ENCODE measurements around the gene AMOTL1. TPM values are rescaled to one million over a fixed set of nuclear protein-coding genes. Genes with fewer than 3 reads are reported as not detected.

The AMOTL1 gene
- total and polyA plus RNA-seq, 2 donors (not counting 3 experiments of a cell fraction or from before 2014, with no cell fraction given) = 12.5 to 37.8 TPM

DNA sequence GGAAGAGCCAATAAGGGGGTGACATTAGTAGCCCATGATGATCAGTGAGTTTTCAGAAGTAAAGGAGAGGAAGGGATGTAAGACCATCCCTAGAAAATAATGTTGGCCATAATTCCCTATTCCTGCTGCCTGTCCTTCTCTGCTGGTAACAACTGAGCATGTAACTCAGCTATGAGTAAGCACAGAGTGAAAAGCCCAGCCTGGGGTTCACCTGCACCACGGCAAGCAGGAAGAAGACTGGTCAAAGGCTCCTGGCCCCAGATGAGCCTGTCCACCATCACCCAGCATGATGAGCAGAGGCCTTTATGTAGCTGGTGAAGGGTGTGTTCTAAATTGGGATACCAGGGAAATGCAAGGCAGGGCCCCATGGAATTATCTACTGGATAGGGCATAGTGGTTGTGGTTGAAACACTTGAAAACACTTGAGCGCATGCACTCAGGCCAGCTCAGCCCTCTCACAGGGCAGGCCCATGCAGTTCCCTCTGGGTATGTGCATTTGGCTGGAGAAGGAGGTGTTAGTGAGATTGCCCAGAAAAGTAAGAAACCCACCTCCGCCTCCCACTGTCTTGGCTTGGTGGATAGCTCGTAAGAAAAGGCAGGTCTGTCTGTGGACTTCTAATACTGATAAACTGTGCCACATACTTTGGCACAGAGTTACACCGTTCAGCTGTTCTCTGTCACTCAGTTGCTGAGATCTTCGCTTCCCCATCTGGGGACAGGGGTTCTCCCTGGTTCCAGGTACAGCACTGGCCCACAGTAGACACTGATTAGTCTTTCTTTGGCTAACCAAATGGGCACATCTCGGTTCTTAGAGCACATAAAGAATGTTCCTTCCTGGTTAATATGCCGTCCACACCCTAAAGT lies 86.8 kb downstream of the AMOTL1 start:
- CTCF ChIA-PET = interaction anchor here (1.1 kb wide), 1 partner anchor 232 kb away, joined by 3 read pairs; no protein-coding TSS in a partner anchor
- dilution Hi-C loops (cut with MboI; ENCODE audit: extremely low pct_ligation_motif_present, low sequenced_read_pairs) (no loop called here), intact Hi-C loops (cut with micrococcal nuclease) (no loop called here)
- no peak for FAIRE-seq
- no peak overlapping the region for H3K9ac ChIP-seq (replicated peaks; ENCODE audit: extremely low read depth, insufficient read depth, low read length)
- H3K4me3 ChIP-seq (replicated peaks in 1 of 3; ENCODE audit: insufficient read depth in 1 of 3, low read depth in 1 of 3, low read length in 3 of 3) = no peak overlapping the region
- H4K20me1 ChIP-seq (replicated peaks; ENCODE audit: control insufficient read depth, extremely low read depth, insufficient read depth, low read length) = no peaks in the 10 kb centered on the region
- no peaks in the 10 kb centered on the region for H3K27me3 ChIP-seq (ENCODE audit: control insufficient read depth in 2 of 2, insufficient read depth in 2 of 2, low read length in 2 of 2)
- no peaks in the 10 kb centered on the region for H3K9me1 ChIP-seq (replicated peaks; ENCODE audit: control insufficient read depth, extremely low read depth, insufficient read depth, low read length)
- H3K36me3 ChIP-seq (ENCODE audit: control insufficient read depth in 2 of 2, extremely low read depth in 1 of 2, insufficient read depth in 2 of 2, low read length in 2 of 2) = peaks cover 9 to 37% of the 10 kb centered on the region in 2 experiments
- no peaks in the 10 kb centered on the region for H3K9me3 ChIP-seq (replicated peaks; ENCODE audit: control insufficient read depth, insufficient read depth, low read length)
- H2AFZ ChIP-seq (ENCODE audit: low read depth, low read length) = no peak overlapping the region
- H3K4me1 ChIP-seq (ENCODE audit: control insufficient read depth, extremely low read depth, insufficient read depth, low read length) = no peaks in the 10 kb centered on the region
- POLR2A ChIA-PET = interaction anchor here (0.6 kb wide), 1 partner anchor 19 kb away, joined by 4 read pairs; no protein-coding TSS in a partner anchor
- TF ChIP-seq, protein P1, sequence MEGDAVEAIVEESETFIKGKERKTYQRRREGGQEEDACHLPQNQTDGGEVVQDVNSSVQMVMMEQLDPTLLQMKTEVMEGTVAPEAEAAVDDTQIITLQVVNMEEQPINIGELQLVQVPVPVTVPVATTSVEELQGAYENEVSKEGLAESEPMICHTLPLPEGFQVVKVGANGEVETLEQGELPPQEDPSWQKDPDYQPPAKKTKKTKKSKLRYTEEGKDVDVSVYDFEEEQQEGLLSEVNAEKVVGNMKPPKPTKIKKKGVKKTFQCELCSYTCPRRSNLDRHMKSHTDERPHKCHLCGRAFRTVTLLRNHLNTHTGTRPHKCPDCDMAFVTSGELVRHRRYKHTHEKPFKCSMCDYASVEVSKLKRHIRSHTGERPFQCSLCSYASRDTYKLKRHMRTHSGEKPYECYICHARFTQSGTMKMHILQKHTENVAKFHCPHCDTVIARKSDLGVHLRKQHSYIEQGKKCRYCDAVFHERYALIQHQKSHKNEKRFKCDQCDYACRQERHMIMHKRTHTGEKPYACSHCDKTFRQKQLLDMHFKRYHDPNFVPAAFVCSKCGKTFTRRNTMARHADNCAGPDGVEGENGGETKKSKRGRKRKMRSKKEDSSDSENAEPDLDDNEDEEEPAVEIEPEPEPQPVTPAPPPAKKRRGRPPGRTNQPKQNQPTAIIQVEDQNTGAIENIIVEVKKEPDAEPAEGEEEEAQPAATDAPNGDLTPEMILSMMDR (IDR thresholded peaks at IDR 0.05; ENCODE audit: extremely low read depth in 1 of 2, insufficient read depth in 1 of 2, low read depth in 1 of 2, low read length in 2 of 2) = no peak
- no peak for TF ChIP-seq MYC (IDR thresholded peaks at IDR 0.05; ENCODE audit: low read depth, low read length)
- no peak for TF ChIP-seq JUN (IDR thresholded peaks at IDR 0.05; ENCODE audit: borderline replicate concordance, insufficient read depth, insufficient read length, low read depth)
- TF ChIP-seq GATA2 (IDR thresholded peaks at IDR 0.05; ENCODE audit: insufficient read depth, insufficient read length, low read depth, low read length) = no peak
- TF ChIP-seq POLR2A (IDR thresholded peaks at IDR 0.05; ENCODE audit: low read depth, low read length) = no peak
- no peak for TF ChIP-seq EZH2 (IDR thresholded peaks at IDR 0.05; ENCODE audit: borderline replicate concordance, low read depth, low read length, severe bottlenecking)
- no peak for TF ChIP-seq POLR2AphosphoS5 (IDR thresholded peaks at IDR 0.05; ENCODE audit: insufficient read depth, low read depth, low read length)
- TF ChIP-seq FOS (IDR thresholded peaks at IDR 0.05; ENCODE audit: borderline replicate concordance, insufficient read depth, low read length) = no peak
- TF ChIP-seq, protein P2, sequence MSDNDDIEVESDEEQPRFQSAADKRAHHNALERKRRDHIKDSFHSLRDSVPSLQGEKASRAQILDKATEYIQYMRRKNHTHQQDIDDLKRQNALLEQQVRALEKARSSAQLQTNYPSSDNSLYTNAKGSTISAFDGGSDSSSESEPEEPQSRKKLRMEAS (IDR thresholded peaks at IDR 0.05; ENCODE audit: insufficient read depth, insufficient read length) = no peak
- BruUV-seq (replicated peaks) = no TSS peak
- no peak overlapping the region for H3K4me2 ChIP-seq (ENCODE audit: insufficient read depth, low read length)
- DNase-seq (ENCODE audit: low read depth, low spot score) = no peak
- no peak overlapping the region for H3K27ac ChIP-seq (ENCODE audit: insufficient read depth, low read depth, low read length)
- H3K79me2 ChIP-seq (ENCODE audit: control insufficient read depth, insufficient read depth, low read length) = no peaks in the 10 kb centered on the region

All from endothelial cell of umbilical vein (primary cell).